K562 (cell line): Measurements from ENCODE around the gene DNASE1L2.

Source experiments
- CHCHD3 ChIP-seq: fragments of 250-450 bp; sonication (Bioruptor Pico); IDR thresholded peaks from 2 replicates; pipeline ENCODE4 v2.1.2; 2022; ENCODE audit warnings: mild to moderate bottlenecking
- CHD2 ChIP-seq: IDR thresholded peaks from 2 replicates; pipeline ENCODE4 v1.6.1; 2011; ENCODE audit warnings: low read depth, low read length
- EZH2 ChIP-seq: IDR thresholded peaks from 2 replicates; pipeline ENCODE4 v1.6.1; 2012; ENCODE audit warnings: low read depth, mild to moderate bottlenecking, inconsistent platforms, low read length, borderline replicate concordance
- KLF16 ChIP-seq: IDR thresholded peaks from 2 replicates; pipeline ENCODE4 v1.6.1; 2016; ENCODE audit warnings: antibody characterized with exemption
- MLX ChIP-seq, 2 experiments: fragments of 450-650 bp in 1 of 2; sonication (generic) in 1 of 2; formaldehyde crosslinking; conservative IDR thresholded peaks; 2 replicates each; pipeline versions ENCODE4 v1.4.0 to v1.8.1; 2020 to 2022; ENCODE audit warnings: mild to moderate bottlenecking in 1 of 2, missing genetic modification reagents in 1 of 2
- POLR2A ChIP-seq: fragments of 450-650 bp; conservative IDR thresholded peaks from 2 replicates; pipeline ENCODE4 v1.6.1; 2016

DNA sequence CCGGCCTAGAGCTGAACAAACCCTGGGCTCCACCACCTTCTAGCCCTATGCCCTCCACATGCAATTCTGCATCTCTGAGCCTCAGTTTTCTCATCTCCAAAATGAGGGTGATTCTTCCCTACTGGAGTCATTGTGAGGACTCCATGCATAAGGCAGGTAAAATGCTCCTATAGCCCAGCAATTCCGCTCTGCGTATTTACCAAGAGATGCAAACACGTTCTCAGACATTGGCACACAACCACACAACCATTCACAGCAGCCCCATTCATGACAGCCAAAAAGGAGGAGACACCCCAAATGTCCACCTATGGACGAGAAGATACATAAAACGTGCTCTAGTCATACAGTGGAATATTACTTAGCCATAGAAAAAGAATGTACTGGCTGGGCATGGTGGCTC lies 35.9 kb upstream of the DNASE1L2 start:
- no peak for TF ChIP-seq CHD2
- TF ChIP-seq POLR2A: no peak
- TF ChIP-seq KLF16: no peak
- TF ChIP-seq MLX (CRISPR knock-in tag; conservative IDR thresholded peaks at IDR 0.05): no peak
- no peak for TF ChIP-seq CHCHD3
- no peak for TF ChIP-seq EZH2
